ENCODE results near the gene NGRN.

- TF ChIP-seq EZH2 (IDR thresholded peaks at IDR 0.05; ENCODE audit: low read length, missing control alignments): no peak
- TF ChIP-seq CTCF (conservative IDR thresholded peaks at IDR 0.05 in 1 of 2, IDR thresholded peaks at IDR 0.05 in 1 of 2; ENCODE audit: low read depth in 1 of 2, low read length in 2 of 2): peak; percentile 99 to 100
These were observed 54.8 kb downstream of the NGRN start for GRCh38 chr15:90320062-90320884.

All from fibroblast of lung (primary cell).